A673 (cell line): ENCODE measurements around the gene ITGB2. TPM values are rescaled to one million over a fixed set of nuclear protein-coding genes. Genes with fewer than 3 reads are reported as not detected.

Experiments used
- BruUV-seq: library from RNA; stranded (reverse); fragments of 400-500 nt; replicated peaks from 2 replicates; lab custom pipeline; 2021; lab: Mats Ljungman, UMichigan
- CTCF ChIA-PET: fragments of 300-600 bp; sonication (Branson Sonifier 250); formaldehyde crosslinking; loops from one replicate; lab custom pipeline; 2022; ENCODE audit warnings: antibody characterized with exemption; lab: Charles Lee
- POLR2A ChIA-PET: fragments of 300-600 bp; sonication (Branson Sonifier 250); formaldehyde crosslinking; loops from one replicate; lab custom pipeline; 2022; ENCODE audit warnings: antibody characterized with exemption; ENCODE audit not compliant: low non-redundant PET; lab: Charles Lee
- DNase-seq: peaks from one replicate; pipeline ENCODE4 v3.0.0-alpha.2; 2015; ENCODE audit warnings: low spot score
- H3K27ac ChIP-seq: fragments of 200-600 bp; sonication (generic); 2 replicates; pipeline ENCODE4 v1.5.1; 2016; ENCODE audit warnings: mixed run types, low read depth, mild to moderate bottlenecking, mixed read lengths, antibody characterized with exemption, low read length; ENCODE audit not compliant: poor library complexity, severe bottlenecking
- H3K27me3 ChIP-seq: fragments of 200-600 bp; sonication (generic); replicated peaks from 2 replicates; pipeline ENCODE4 v1.6.1; 2017; ENCODE audit warnings: mixed run types, low read depth, mild to moderate bottlenecking, mixed read lengths, antibody characterized with exemption, low read length; ENCODE audit not compliant: insufficient read depth, poor library complexity
- H3K36me3 ChIP-seq: fragments of 200-600 bp; sonication (generic); 2 replicates; pipeline ENCODE4 v1.6.1; 2016; ENCODE audit warnings: mixed run types, mild to moderate bottlenecking, mixed read lengths, antibody characterized with exemption, low read length; ENCODE audit not compliant: insufficient read depth, poor library complexity, severe bottlenecking
- H3K4me1 ChIP-seq: fragments of 200-600 bp; sonication (generic); 2 replicates; pipeline ENCODE4 v1.6.1; 2017; ENCODE audit warnings: mixed run types, mild to moderate bottlenecking, mixed read lengths, antibody characterized with exemption, low read length; ENCODE audit not compliant: insufficient read depth, poor library complexity, severe bottlenecking
- H3K4me3 ChIP-seq: fragments of 200-600 bp; sonication (generic); 2 replicates; pipeline ENCODE4 v1.5.1; 2016; ENCODE audit warnings: low read depth, mixed run types, mild to moderate bottlenecking, mixed read lengths, low read length; ENCODE audit not compliant: poor library complexity, severe bottlenecking
- H3K9me3 ChIP-seq: fragments of 200-600 bp; sonication (generic); 2 replicates; pipeline ENCODE4 v1.6.1; 2016; ENCODE audit warnings: mixed run types, low read depth, mild to moderate bottlenecking, mixed read lengths, antibody characterized with exemption, low read length; ENCODE audit not compliant: poor library complexity, severe bottlenecking
- CTCF ChIP-seq: fragments of 300-800, 200-600 bp; sonication (generic); conservative IDR thresholded peaks from 2 replicates; pipeline ENCODE4 v1.5.1; 2017; ENCODE audit warnings: low read depth, mild to moderate bottlenecking, antibody characterized with exemption, low read length, moderate library complexity, mixed read lengths
- EZH2 ChIP-seq: fragments of 200-600 bp; sonication (generic); IDR thresholded peaks from 2 replicates; pipeline ENCODE4 v1.6.1; 2017; ENCODE audit warnings: borderline replicate concordance, low read depth, mild to moderate bottlenecking, mixed read lengths, antibody characterized with exemption, low read length; ENCODE audit not compliant: poor library complexity, severe bottlenecking
- intact Hi-C: fragments of 100-400 bp; cut with micrococcal nuclease; formaldehyde crosslinking; loops from one replicate; pipeline ENCODE4 v1.10.0; 2022; ENCODE audit not compliant: unreplicated experiment
- total RNA-seq: library from RNA; stranded (reverse); gene quantifications from 2 replicates; pipeline ENCODE4 v1.2.3, GENCODE V29; 2021

ITGB2 gene
- total RNA-seq, 1 experiment from 2014 or later, result 5.0 TPM

DNA sequence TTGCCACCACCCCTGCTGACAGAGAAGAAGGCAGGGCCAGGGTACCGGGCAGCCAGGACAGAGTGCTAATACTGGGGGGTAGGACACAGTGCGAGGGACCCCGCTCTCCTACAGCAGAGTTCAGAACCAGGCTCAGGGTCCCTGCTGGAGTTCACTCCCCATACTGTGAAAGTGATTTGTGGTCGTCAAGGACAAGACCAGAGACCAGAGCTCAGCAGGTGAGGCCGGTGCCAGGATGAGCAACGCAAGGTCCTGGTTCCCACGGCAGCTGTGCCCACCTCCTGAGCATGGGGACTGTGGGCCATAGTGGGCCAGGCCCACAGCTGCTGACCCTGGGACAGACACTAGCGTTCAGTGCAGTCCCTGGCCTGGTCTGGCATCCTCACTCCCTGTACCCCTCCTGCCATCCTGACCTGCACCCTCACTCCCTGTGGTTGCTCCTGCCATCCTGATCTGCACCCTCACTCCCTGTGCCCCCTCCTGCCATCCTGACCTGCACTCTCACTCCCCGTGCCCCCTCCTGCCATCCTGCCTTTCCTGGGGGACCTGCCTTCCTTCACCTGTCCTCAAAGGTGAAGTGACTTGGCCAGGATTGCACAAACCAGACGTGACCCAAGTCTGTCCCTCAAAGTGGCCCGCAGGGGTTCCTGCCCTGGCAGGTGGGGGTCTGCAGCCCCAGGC is 33.4 kb downstream of the ITGB2 start:
- no peak for TF ChIP-seq EZH2
- ChIA-PET POLR2A (no interaction called here), CTCF (no interaction called here)
- Histone ChIP-seq H3K36me3 (no peaks in the 10 kb centered on the region), H3K4me1 (peaks cover 2% of the 10 kb centered on the region), H3K27ac (no peak overlapping the region), H3K27me3 (no peaks in the 10 kb centered on the region), H3K9me3 (no peaks in the 10 kb centered on the region), H3K4me3 (no peak overlapping the region)
- no TSS peak for BruUV-seq
- intact Hi-C loops, result no loop called here
- DNase-seq, result no peak

GRCh38 chr21:44886113-44887075 is 34.3 kb downstream of the ITGB2 start:
- intact Hi-C loops, result no loop called here
- Histone ChIP-seq H3K27ac (no peak overlapping the region), H3K36me3 (no peaks in the 10 kb centered on the region), H3K4me3 (no peak overlapping the region), H3K9me3 (no peaks in the 10 kb centered on the region), H3K4me1 (peaks cover 10% of the 10 kb centered on the region), H3K27me3 (no peaks in the 10 kb centered on the region)
- TF ChIP-seq CTCF (no peak), EZH2 (no peak)
- ChIA-PET POLR2A (no interaction called here), CTCF (no interaction called here)
- BruUV-seq, result no TSS peak
- no peak for DNase-seq

DNA sequence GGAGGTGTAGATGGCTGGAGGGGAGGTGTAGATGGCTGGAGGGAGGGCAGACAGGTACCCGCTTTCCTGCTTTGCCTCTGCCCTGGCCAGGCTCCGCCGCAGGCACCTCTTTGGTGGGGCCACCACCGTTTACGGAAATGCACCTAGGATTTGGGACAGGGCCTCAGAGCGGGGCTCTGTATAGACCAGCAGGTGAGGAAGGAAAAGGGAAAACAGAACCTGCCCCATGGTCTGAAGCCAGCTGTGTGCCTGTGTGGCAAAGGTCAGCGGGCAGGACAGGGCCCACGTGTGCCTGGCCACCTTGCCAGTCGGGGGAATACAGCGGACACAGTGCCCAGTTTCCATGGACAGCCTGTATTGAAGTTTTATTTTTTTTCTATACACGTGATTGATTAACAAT is 35.1 kb downstream of the ITGB2 start:
- peaks cover 18% of the 10 kb centered on the region for H3K4me1 ChIP-seq
- no peak overlapping the region for H3K27ac ChIP-seq
- DNase-seq, result no peak
- ChIA-PET POLR2A (no interaction called here), CTCF (no interaction called here)
- TF ChIP-seq CTCF (no peak), EZH2 (no peak)
- intact Hi-C loops, result no loop called here
- no peak overlapping the region for H3K4me3 ChIP-seq
- no TSS peak for BruUV-seq
- H3K36me3 ChIP-seq, result no peaks in the 10 kb centered on the region
- no peaks in the 10 kb centered on the region for H3K9me3 ChIP-seq
- H3K27me3 ChIP-seq, result no peaks in the 10 kb centered on the region
